ENCODE data around the gene RBM44. TPM values are rescaled to one million over a fixed set of nuclear protein-coding genes. Genes with fewer than 3 reads are reported as not detected.

The RBM44 gene
- total RNA-seq, 4 donors from 2014 or later = 0.93 to 2.2 (median 1.1) TPM

DNA sequence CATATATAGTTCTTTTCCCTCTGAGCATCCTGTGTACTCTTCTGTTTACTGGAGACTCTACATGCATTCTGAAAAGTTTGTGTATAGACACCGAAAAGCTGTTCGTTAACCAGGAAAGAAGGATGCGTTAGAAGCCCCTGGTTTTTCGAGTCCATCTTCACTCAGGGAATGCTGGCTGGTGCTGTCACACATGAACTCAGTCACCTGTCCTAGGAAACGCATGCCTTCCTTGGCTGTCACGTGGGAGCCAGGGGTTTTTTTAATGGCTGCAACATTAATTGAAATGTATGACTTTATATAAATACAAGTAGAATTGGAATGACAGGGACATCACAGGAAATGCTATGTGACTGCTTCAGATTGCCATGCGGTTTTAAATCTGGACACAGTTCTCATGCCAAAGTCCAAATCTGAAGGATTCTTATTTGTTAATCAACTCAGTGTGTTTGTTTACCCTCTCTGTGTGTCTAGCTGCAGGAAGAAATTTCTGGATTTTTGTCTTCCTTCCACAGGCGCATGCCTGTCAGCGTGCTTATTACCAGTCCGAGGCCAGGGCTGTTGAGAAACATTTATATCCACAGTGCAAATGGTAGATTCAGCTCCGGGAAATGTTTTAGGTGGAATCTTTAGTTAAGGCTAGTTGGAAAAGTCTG, 63.4 kb downstream of the RBM44 start:
- Histone ChIP-seq H3K36me3 (no peaks in the 10 kb centered on the region), H3K9me3 (no peaks in the 10 kb centered on the region), H3K27ac (no peak overlapping the region), H3K4me1 (peaks cover 30% of the 10 kb centered on the region), H3K27me3 (peaks cover 12% of the 10 kb centered on the region), H3K4me3 (no peak overlapping the region)
- no peak for DNase-seq (ENCODE audit: low spot score in 2 of 2)
- TF ChIP-seq POLR2AphosphoS5 (IDR thresholded peaks at IDR 0.05) (no peak), POLR2A (IDR thresholded peaks at IDR 0.05) (no peak), EP300 (IDR thresholded peaks at IDR 0.05) (no peak)
- TF ChIP-seq, protein P1, sequence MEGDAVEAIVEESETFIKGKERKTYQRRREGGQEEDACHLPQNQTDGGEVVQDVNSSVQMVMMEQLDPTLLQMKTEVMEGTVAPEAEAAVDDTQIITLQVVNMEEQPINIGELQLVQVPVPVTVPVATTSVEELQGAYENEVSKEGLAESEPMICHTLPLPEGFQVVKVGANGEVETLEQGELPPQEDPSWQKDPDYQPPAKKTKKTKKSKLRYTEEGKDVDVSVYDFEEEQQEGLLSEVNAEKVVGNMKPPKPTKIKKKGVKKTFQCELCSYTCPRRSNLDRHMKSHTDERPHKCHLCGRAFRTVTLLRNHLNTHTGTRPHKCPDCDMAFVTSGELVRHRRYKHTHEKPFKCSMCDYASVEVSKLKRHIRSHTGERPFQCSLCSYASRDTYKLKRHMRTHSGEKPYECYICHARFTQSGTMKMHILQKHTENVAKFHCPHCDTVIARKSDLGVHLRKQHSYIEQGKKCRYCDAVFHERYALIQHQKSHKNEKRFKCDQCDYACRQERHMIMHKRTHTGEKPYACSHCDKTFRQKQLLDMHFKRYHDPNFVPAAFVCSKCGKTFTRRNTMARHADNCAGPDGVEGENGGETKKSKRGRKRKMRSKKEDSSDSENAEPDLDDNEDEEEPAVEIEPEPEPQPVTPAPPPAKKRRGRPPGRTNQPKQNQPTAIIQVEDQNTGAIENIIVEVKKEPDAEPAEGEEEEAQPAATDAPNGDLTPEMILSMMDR (IDR thresholded peaks at IDR 0.05) = no peak
- 78% methylated on average over 11 of the region's 11 CpGs for WGBS

DNA sequence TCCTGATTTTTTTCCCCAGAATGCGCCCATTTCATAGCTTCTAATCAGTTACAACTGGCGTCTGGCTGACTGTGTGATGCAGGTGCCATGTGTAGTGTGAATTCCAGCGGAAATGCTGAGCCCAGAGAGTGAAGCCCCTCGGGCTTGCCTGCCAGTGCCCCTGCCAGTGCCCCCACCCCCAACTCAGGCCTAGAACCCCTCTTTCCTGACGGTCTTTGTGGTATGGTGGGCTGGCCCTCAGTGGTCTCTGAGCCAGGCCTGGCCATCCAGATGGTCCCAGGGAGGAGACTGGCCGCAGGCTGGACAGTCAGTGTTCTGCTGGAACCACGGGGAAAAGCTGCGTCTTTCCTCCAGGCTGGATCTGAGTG, 63.9 kb downstream of the RBM44 start:
- no peaks in the 10 kb centered on the region for H3K36me3 ChIP-seq
- no peak for DNase-seq (ENCODE audit: low spot score in 2 of 2)
- H3K4me1 ChIP-seq = peaks cover 30% of the 10 kb centered on the region
- H3K27ac ChIP-seq = no peak overlapping the region
- TF ChIP-seq POLR2AphosphoS5 (IDR thresholded peaks at IDR 0.05) = no peak
- no peak for TF ChIP-seq POLR2A (IDR thresholded peaks at IDR 0.05)
- no peak for TF ChIP-seq EP300 (IDR thresholded peaks at IDR 0.05)
- TF ChIP-seq, protein P1 (IDR thresholded peaks at IDR 0.05) = no peak
- H3K4me3 ChIP-seq = no peak overlapping the region
- H3K9me3 ChIP-seq = no peaks in the 10 kb centered on the region
- H3K27me3 ChIP-seq = peaks cover 12% of the 10 kb centered on the region
- WGBS = 94% methylated on average over 8 of the region's 8 CpGs

DNA sequence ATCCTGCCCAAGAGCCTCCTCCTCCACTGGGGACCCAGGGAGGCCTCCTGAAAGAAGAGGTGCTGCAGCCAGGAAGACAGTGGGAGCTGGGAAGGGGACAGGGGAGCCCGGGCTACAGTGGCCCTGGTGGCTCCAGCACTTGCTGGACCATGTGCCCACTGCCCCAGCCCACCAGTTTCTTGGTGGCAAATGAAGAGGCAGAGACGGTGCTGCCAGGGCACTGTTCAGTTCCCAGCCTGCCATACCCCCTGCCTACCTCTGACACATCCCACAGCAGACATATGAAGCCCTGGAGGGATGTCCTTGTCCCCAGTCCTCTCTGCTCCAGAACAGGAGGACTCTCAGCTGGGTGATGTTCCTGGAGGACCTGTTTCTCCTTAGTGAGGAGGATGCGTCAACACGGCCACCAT, 64.5 kb downstream of the RBM44 start:
- peaks cover 30% of the 10 kb centered on the region for H3K4me1 ChIP-seq
- WGBS = 94% methylated on average over 3 of the region's 4 CpGs
- peaks cover 12% of the 10 kb centered on the region for H3K27me3 ChIP-seq
- no peak overlapping the region for H3K27ac ChIP-seq
- H3K36me3 ChIP-seq = no peaks in the 10 kb centered on the region
- peak in 1 of 2 donors; percentile 57 for DNase-seq (ENCODE audit: low spot score in 2 of 2)
- TF ChIP-seq, protein P1 (IDR thresholded peaks at IDR 0.05) = no peak
- TF ChIP-seq POLR2AphosphoS5 (IDR thresholded peaks at IDR 0.05) (no peak), POLR2A (IDR thresholded peaks at IDR 0.05) (no peak), EP300 (IDR thresholded peaks at IDR 0.05) (no peak)
- no peaks in the 10 kb centered on the region for H3K9me3 ChIP-seq
- H3K4me3 ChIP-seq = no peak overlapping the region

DNA sequence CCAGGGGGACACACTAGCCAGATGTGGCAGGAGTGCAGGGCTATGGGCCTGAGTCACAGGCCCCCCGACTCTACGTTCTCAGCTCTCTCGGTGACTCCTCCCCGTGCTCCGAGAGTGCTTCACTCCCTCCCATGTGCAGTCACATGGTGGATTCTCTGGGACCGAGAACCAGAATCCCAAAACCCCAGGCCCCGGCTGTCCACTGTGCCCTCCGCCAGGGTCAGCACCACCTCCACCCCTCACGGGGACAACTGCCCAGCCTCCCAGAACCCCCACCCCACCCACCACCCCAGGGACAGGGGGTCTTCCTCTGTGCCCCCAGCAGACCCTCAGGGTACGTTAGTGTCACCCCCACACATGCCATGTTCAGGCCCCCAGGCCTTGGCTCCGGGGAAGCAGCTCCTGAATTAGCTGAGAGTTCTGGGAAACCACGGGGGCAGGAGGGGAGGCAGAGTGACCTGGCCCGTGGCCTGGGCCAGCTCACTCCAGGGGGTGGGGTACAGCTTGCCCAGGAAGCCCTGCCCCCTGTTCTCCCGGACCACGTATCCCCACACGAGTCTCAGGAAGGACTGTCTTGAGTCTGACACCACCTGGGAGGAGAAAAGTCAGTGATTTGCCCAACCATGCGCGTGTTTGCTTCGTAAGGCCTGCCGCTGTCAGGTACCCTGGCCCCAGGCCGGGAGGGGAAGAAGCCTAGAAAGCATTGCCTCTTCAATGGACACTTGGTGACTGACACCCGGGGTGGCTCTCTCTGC, 65.3 kb downstream of the RBM44 start:
- H3K9me3 ChIP-seq = no peaks in the 10 kb centered on the region
- H3K36me3 ChIP-seq = no peaks in the 10 kb centered on the region
- 90% methylated on average over 15 of the region's 22 CpGs for WGBS
- peaks cover 12% of the 10 kb centered on the region for H3K27me3 ChIP-seq
- TF ChIP-seq POLR2AphosphoS5 (IDR thresholded peaks at IDR 0.05) (no peak), EP300 (IDR thresholded peaks at IDR 0.05) (no peak), POLR2A (IDR thresholded peaks at IDR 0.05) (no peak)
- TF ChIP-seq, protein P1 (IDR thresholded peaks at IDR 0.05) = no peak
- H3K27ac ChIP-seq = no peak overlapping the region
- peaks cover 25% of the 10 kb centered on the region for H3K4me1 ChIP-seq
- no peak overlapping the region for H3K4me3 ChIP-seq
- peak in 1 of 2 donors; percentile 74 for DNase-seq (ENCODE audit: low spot score in 2 of 2)

DNA sequence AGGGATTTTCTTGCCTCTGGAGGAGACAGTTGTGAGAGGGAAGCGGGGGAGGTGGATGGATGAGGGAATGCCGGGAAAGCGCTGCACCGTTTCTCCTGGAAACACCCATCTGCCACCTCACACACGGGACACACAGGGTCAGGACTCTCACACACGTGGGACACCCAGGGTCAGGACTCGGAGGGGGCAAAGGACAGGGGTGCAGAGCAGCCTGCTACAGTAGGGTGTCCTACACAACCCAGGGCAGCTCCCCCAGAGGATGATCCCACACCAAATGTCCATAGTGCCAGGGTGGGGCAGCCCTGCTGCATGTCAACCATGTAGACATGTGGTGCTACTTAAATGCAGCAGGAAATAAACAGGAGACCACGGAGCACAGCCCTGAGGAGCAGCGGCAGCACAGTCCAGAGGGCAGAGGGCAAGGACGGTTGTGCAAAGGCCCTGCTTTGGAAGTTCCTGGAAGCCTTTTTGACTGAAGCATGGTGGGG, 65.9 kb downstream of the RBM44 start:
- DNase-seq (ENCODE audit: low spot score in 2 of 2) = peak in 1 of 2 donors; percentile 55

More for the DNA sequence above, 65.9 kb downstream of the RBM44 start:
- Histone ChIP-seq H3K27me3 (peaks cover 6% of the 10 kb centered on the region), H3K9me3 (no peaks in the 10 kb centered on the region), H3K4me3 (no peak overlapping the region), H3K4me1 (peaks cover 19% of the 10 kb centered on the region), H3K36me3 (no peaks in the 10 kb centered on the region), H3K27ac (no peak overlapping the region)
- 85% methylated on average over 10 of the region's 10 CpGs for WGBS
- TF ChIP-seq POLR2AphosphoS5 (IDR thresholded peaks at IDR 0.05) = no peak
- no peak for TF ChIP-seq EP300 (IDR thresholded peaks at IDR 0.05)
- TF ChIP-seq, protein P1 (IDR thresholded peaks at IDR 0.05) = no peak
- TF ChIP-seq POLR2A (IDR thresholded peaks at IDR 0.05) = no peak
